ENCODE measurements around the gene CILP. TPM values are rescaled to one million over a fixed set of nuclear protein-coding genes. Genes with fewer than 3 reads are reported as not detected.

The CILP gene
- not detected for total RNA-seq (2021; ENCODE audit: unreplicated experiment)
- polyA plus RNA-seq (2012), result 0.01 and 0.04 TPM in 2 replicates
- Bru-seq, nascent RNA, result percentile 5 among the genes with signal in this experiment
- percentile 15 among the genes with signal in this experiment for BruChase-seq, experiment 1, labeled RNA remaining after a 6-hour chase
- percentile 16 among the genes with signal in this experiment for BruChase-seq, experiment 2, labeled RNA remaining after a 2-hour chase
- long read RNA-seq, result 0 reads

DNA sequence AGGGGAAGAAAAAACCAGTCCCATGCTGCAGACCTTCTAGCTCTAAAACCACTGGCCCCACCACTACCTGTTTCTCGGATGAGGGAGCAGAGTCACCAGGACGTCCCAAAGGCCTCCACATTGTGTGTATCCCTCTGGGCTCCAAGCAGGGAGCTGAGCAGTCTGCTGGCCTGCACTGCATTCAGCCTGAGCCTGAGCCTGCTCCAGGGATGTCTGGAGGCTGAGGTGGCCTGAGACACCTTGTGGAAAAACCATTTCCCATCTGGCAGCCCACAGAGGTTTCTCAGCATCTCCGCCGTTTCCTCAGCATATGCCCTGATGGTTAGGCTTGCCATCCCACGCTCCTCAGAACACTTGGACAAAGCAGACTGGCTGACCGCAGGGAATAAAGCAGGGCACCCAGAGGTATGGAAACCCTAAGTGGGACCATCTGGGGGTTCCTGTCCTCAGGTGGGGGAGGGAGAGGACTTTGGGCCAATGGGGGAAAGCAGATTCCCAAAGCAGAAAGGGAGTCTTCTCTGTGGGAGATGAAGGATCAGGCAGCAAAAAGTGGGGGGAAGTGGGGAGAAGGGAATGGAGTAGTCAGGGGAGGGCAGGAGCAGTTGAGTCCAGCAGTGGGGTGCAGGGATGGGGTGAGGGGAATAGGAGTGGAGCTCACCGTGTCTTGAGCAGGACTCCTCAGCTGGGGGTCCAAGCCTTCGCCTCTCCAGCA is at the start of gene CILP:
Gene CILP (minus strand): TSS at position 704 of the 712 bp plus-strand sequence. CDS start 1,718 bp downstream, outside the sequence.
- no TSS peak for BruUV-seq (replicated peaks)
- no peak within 1 kb of the TSS for H3K4me2 ChIP-seq (ENCODE audit: low read length)
- H3K27ac ChIP-seq (ENCODE audit: low read depth, low read length), result no peak within 1 kb of the TSS
- H3K36me3 ChIP-seq (ENCODE audit: control insufficient read depth in 1 of 2, insufficient read depth in 2 of 2, low read length in 2 of 2), result no peaks in the 10 kb centered on the region
- ChIA-PET CTCF (interaction anchor here (1.8 kb wide), 1 partner anchor 12 kb away, joined by 7 read pairs; no protein-coding TSS in a partner anchor), RAD21 (ENCODE audit: low non-redundant PET in 1 of 2, low total read pairs in 2 of 2, uncharacterized antibody in 2 of 2, unreplicated experiment in 2 of 2) (no interaction called here), POLR2A (interaction anchor here (1.4 kb wide), 1 partner anchor 94 kb away, joined by 4 read pairs; the partner anchor contains the start of gene RNU5B-1)
- no peaks in the 10 kb centered on the region for H3K27me3 ChIP-seq (ENCODE audit: insufficient read depth, low read length)
- H3K4me3 ChIP-seq (replicated peaks in 1 of 2; ENCODE audit: low read depth in 1 of 2, low read length in 2 of 2), result no peak within 1 kb of the TSS
- ATAC-seq (no peak), DNase-seq (ENCODE audit: low read depth, low spot score) (no peak)
- H4K20me1 ChIP-seq (ENCODE audit: insufficient read depth), result no peaks in the 10 kb centered on the region
- no peak within 1 kb of the TSS for H3K9ac ChIP-seq (ENCODE audit: low read length)
- intact Hi-C loops (cut with micrococcal nuclease), result no loop called here
- no peak within 1 kb of the TSS for H2AFZ ChIP-seq (ENCODE audit: low read depth, low read length, poor library complexity, severe bottlenecking)
- H3K9me2 ChIP-seq (ENCODE audit: insufficient read depth), result no peaks in the 10 kb centered on the region
- H3K4me1 ChIP-seq (ENCODE audit: control insufficient read depth in 1 of 2, insufficient read depth in 2 of 2, low read length in 2 of 2), result peaks cover 2 to 8% of the 10 kb centered on the region in 2 experiments; a peak in 1 of 4 replicates
- H3K79me2 ChIP-seq (ENCODE audit: insufficient read depth, low read length), result no peaks in the 10 kb centered on the region
- no peak for TF ChIP-seq CEBPB (IDR thresholded peaks at IDR 0.05; ENCODE audit: low read depth)
- TF ChIP-seq, protein P1, sequence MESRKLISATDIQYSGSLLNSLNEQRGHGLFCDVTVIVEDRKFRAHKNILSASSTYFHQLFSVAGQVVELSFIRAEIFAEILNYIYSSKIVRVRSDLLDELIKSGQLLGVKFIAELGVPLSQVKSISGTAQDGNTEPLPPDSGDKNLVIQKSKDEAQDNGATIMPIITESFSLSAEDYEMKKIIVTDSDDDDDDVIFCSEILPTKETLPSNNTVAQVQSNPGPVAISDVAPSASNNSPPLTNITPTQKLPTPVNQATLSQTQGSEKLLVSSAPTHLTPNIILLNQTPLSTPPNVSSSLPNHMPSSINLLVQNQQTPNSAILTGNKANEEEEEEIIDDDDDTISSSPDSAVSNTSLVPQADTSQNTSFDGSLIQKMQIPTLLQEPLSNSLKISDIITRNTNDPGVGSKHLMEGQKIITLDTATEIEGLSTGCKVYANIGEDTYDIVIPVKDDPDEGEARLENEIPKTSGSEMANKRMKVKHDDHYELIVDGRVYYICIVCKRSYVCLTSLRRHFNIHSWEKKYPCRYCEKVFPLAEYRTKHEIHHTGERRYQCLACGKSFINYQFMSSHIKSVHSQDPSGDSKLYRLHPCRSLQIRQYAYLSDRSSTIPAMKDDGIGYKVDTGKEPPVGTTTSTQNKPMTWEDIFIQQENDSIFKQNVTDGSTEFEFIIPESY (IDR thresholded peaks at IDR 0.05; ENCODE audit: extremely low read depth, insufficient replicate concordance, low read length), result no peak
- TF ChIP-seq, protein P2, sequence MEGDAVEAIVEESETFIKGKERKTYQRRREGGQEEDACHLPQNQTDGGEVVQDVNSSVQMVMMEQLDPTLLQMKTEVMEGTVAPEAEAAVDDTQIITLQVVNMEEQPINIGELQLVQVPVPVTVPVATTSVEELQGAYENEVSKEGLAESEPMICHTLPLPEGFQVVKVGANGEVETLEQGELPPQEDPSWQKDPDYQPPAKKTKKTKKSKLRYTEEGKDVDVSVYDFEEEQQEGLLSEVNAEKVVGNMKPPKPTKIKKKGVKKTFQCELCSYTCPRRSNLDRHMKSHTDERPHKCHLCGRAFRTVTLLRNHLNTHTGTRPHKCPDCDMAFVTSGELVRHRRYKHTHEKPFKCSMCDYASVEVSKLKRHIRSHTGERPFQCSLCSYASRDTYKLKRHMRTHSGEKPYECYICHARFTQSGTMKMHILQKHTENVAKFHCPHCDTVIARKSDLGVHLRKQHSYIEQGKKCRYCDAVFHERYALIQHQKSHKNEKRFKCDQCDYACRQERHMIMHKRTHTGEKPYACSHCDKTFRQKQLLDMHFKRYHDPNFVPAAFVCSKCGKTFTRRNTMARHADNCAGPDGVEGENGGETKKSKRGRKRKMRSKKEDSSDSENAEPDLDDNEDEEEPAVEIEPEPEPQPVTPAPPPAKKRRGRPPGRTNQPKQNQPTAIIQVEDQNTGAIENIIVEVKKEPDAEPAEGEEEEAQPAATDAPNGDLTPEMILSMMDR (IDR thresholded peaks at IDR 0.05 in 2 of 3, conservative IDR thresholded peaks at IDR 0.05 in 1 of 3; ENCODE audit: borderline replicate concordance in 1 of 3, insufficient read depth in 1 of 3, low read depth in 2 of 3, low read length in 2 of 3), result no peak
- no peak for TF ChIP-seq SP1 (IDR thresholded peaks at IDR 0.05; ENCODE audit: low read depth)
- TF ChIP-seq SRF (IDR thresholded peaks at IDR 0.05; ENCODE audit: low read depth), result no peak
- TF ChIP-seq JUND (IDR thresholded peaks at IDR 0.05), result no peak
- no peak for TF ChIP-seq ZFX (IDR thresholded peaks at IDR 0.05)
- TF ChIP-seq ZNF274 (IDR thresholded peaks at IDR 0.05; ENCODE audit: low read depth, low read length), result no peak
- TF ChIP-seq, protein P3, sequence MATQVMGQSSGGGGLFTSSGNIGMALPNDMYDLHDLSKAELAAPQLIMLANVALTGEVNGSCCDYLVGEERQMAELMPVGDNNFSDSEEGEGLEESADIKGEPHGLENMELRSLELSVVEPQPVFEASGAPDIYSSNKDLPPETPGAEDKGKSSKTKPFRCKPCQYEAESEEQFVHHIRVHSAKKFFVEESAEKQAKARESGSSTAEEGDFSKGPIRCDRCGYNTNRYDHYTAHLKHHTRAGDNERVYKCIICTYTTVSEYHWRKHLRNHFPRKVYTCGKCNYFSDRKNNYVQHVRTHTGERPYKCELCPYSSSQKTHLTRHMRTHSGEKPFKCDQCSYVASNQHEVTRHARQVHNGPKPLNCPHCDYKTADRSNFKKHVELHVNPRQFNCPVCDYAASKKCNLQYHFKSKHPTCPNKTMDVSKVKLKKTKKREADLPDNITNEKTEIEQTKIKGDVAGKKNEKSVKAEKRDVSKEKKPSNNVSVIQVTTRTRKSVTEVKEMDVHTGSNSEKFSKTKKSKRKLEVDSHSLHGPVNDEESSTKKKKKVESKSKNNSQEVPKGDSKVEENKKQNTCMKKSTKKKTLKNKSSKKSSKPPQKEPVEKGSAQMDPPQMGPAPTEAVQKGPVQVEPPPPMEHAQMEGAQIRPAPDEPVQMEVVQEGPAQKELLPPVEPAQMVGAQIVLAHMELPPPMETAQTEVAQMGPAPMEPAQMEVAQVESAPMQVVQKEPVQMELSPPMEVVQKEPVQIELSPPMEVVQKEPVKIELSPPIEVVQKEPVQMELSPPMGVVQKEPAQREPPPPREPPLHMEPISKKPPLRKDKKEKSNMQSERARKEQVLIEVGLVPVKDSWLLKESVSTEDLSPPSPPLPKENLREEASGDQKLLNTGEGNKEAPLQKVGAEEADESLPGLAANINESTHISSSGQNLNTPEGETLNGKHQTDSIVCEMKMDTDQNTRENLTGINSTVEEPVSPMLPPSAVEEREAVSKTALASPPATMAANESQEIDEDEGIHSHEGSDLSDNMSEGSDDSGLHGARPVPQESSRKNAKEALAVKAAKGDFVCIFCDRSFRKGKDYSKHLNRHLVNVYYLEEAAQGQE (IDR thresholded peaks at IDR 0.05; ENCODE audit: low read depth), result no peak
- no peak for TF ChIP-seq TCF7L2 (IDR thresholded peaks at IDR 0.05; ENCODE audit: borderline replicate concordance, extremely low read depth, insufficient read depth, insufficient read length)
- no peak for TF ChIP-seq EGR1 (IDR thresholded peaks at IDR 0.05; ENCODE audit: low read depth)
- TF ChIP-seq CBX3 (IDR thresholded peaks at IDR 0.05; ENCODE audit: low read depth), result no peak
- TF ChIP-seq POLR2A (IDR thresholded peaks at IDR 0.05; ENCODE audit: borderline replicate concordance, extremely low read depth, insufficient read depth, insufficient read length), result no peak
- TF ChIP-seq ELF1 (IDR thresholded peaks at IDR 0.05; ENCODE audit: borderline replicate concordance, low read depth), result no peak
- no peak for TF ChIP-seq EZH2phosphoT487 (IDR thresholded peaks at IDR 0.05; ENCODE audit: borderline replicate concordance)
- TF ChIP-seq MAX (IDR thresholded peaks at IDR 0.05), result no peak
- TF ChIP-seq EZH2 (IDR thresholded peaks at IDR 0.05), result no peak
- H3K9me3 ChIP-seq (ENCODE audit: control insufficient read depth in 1 of 2, insufficient read depth in 1 of 2, low read depth in 1 of 2, low read length in 2 of 2), result no peaks in the 10 kb centered on the region
